Tongue (tissue), 2 donors: ENCODE results near the gene LSG1. TPM values are rescaled to one million over a fixed set of nuclear protein-coding genes. Genes with fewer than 3 reads are reported as not detected.
"Not testable (repeated sequence)": the region's sequence is repeated elsewhere in the genome, so short reads cannot be mapped to it uniquely, and the experiment has no call there.

Experiments
- DNase-seq: peaks from one replicate; pipeline ENCODE4 v3.0.0-alpha.2; 2015
- total RNA-seq: library from RNA; depleted of rRNA; stranded (reverse); fragments of >200 nt; gene quantifications from one replicate; pipeline ENCODE4 v1.2.3, GENCODE V29; 2014

LSG1 gene
- total RNA-seq, 1 donor from 2014 or later: 31.9 TPM

DNA sequence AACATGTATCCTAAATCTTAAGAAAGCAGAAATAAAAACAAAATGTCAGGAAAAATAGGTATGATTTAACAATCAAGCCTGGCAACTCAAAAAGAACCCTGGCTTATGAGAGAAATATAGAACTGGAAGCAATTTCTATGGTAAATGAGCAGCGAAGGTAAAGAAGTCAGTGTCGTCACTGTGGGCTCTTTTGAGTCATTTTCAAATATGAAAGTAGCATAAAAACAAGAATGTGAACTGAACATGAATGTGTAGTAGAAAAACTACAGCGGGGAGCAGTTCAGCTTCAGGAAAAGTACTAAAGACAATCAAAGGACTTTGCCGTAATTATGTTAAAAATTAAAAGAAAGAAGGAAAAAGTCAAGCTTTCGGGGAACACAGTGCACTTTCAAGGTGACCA is 17.5 kb downstream of the LSG1 start:
- DNase-seq: no peak

DNA sequence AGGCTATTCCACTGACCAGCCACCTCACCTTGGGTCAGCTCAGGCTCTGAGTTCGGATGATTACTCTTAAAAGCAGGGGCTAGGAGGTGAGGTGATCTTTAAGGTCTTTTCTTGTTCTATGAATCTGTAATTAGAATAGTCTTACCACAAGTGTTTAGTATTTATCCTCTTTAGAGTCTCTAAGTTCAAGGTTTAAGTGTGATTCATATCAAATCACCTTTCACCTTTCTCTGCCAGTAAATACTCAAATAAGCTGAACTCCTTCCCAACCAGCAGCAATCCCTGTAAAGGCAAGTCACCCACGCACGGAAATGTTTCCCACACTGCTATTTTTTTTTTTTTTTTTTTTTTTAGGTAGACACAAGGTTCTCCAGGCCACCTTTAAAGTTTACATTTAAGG is 24.2 kb downstream of the LSG1 start:
- no peak for DNase-seq

DNA sequence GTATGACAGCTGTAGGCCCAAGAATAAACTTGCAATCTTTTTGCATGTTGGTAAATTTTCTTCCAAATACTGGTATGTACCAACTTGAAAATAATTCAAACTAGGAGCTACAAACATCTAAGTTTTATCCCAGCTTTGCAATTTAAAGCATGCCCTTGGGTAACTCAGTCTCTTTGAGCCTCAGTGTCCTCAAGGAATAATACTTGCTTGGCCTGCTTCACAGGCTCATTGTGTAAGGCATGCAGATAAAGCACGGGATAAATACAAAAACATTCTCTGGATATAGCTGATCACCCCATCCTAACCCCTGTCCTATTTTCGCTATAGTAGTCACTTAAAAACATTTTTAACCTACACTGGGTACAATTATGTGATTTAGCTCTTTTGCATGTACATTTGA is 29.2 kb downstream of the LSG1 start:
- DNase-seq: no peak

DNA sequence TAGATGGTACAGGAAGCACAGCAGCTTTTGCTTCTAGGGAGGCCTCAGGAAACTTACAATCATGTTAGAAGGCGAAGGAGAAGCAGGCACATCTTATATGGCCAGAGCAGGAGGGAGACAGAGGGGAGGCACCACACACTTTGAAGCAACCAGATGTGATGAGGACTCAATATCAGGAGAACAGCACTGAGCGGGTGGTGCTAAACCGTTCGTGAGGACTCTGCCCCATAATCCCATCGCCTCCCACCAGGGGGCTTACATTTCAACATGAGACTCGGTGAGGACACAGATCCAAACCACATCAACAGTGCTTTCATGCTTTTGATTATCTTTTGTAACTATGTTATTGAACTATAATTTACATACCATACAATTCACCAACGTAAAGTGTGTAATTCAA is 31.2 kb downstream of the LSG1 start:
- DNase-seq: no peak

DNA sequence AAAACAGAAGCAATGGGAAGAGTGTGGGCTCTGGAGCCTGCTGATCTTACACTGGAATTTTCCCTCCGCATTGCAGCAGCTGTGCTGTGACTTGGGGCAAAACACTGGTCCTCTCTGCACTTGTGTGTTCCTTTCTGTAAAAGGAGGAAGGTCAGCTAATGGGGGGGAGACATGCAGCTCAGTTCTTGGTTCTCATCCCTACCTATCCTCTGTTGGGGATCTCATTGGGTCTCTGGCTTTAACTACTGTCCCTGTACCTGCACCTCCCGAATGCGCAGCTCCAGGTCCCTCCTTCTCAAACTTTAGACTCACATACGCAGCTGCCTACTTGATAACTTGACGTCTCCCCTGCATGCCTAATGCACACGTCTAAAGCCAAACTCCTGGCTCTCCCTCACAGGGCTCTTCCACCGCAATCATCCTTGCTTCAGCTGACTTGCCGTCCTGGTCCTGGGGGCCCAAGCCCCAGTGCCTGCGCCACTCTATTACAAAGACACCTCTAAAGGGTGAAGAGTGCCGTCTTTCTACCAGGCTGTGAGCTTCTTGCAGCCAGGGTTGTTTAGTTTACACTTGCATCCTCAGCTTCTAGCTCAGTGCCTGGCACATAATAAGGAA is 32.9 kb downstream of the LSG1 start:
- DNase-seq: no peak

DNA sequence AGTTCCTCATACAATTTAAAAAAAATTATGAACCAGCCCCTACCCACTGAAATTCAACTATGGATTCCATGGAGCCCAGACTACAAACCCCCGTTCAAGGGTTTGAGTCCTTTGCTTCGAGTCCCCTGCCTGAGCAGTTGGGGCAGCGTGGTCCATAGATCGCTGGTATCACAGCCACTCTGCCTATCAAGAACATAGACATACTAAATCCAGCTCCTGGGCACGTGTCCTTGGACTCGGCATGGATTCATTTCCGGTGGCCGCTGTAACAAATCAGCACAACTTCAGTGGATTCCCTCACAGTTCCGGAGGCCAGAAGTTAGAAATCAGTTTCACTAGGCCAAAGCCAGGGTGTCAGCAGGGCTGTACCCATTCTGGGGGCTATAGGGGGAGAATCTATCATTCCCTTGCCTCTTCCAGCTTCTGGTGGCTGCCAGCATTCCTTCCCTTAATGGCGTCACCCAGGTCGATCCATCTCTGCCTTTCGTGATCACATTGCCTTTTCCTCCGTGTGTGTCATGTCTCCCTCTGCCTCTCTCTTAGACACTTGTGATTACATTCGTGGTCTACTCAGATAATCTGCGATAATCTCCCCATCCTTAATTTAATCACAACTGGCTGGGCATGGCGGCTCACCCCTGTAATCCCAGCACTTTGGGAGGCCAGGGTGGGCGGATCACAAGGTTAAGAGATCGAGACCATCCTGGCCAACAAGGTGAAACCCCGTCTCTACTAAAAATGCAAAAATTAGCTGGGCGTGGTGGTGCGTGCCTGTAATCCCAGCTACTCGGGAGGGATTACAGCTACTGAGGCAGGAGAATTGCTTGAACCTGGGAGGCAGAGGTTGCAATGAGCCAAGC is 34.2 kb downstream of the LSG1 start:
- no peak for DNase-seq

DNA sequence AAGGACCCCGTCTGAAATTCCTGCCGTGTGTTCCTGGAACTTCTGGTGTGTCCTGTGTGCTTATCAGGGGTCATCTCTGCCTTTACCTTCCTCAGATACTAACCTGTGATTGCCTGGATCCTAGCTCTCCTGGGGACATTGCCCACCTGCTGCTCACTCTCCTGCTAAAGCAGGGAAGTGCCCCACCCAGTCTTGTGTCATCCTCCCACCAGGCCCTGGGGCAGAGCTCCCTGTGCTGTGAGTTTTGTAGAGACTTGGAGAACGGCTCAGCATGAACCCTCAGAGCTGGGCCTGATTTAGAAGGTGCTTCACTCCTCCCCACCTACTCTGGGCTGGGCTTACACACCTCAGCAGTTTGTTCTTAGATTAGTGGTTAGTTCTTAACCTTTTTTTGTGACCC is 34.9 kb downstream of the LSG1 start:
- no peak for DNase-seq

DNA sequence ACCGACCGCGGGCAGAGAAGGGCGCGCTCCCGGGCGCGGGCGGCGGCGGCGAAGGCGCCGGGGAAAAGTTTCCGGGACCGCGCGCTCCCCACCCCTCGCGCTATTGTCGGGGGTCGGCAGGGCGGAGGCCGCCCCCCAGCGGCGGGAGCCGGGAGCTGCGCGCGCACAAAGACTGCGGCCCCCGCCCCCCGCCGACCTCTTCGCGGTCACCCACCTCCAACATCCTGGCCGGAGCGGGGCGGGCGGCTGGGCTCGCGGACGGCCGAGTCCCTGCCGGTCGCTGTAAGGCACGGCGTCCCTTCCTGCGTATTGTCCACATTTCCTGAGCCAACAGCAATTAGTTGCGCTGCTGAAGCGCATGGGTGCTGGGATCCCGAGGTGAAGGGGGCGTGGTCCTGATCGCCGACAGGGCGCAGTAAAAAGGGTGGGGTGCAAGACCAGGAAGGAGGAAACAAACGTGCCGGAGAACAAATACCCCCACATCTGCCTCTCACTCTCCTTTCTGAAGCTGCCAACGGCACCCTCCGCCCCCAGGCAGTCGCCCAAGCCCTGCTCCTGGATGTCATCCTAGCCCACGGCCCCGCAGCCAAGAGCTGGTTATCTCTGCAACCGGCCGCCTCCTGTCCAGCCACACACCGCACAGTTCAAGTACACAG is 38.5 kb downstream of the LSG1 start, which contains the start of gene TMEM44:
TSS of gene TMEM44 (minus strand) at position 71 of the 656 bp plus-strand sequence. CDS start 204 bp downstream, outside the sequence.
- peak; percentile 85 for DNase-seq

DNA sequence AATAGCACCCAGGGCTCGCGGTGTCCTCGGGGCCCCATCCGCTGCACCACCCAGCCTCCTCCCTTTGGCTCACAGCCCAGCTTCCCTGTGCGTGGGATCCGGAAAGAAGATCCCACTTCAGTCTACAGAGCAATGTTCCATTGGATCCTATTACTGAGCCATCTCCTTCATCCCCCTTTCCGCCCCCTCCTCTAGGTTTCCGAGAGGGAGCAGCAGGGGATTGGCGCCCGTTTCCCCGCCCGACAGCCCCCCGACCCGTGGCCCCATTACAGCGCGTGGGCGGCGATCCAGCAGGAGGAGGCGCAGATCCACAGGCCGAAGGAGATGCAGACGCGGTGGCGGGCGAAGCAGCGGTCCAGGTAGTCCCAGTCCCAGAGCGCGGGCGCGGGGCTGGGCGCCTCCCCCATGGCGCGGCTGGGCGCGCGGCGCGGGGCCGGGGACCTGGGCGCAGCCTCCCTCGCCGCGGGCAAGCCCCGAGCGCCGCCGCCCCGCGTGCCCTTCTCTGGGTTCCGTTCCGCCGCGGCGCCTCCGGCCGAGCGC is 39.1 kb downstream of the LSG1 start:
- DNase-seq: peak; percentile 70

DNA sequence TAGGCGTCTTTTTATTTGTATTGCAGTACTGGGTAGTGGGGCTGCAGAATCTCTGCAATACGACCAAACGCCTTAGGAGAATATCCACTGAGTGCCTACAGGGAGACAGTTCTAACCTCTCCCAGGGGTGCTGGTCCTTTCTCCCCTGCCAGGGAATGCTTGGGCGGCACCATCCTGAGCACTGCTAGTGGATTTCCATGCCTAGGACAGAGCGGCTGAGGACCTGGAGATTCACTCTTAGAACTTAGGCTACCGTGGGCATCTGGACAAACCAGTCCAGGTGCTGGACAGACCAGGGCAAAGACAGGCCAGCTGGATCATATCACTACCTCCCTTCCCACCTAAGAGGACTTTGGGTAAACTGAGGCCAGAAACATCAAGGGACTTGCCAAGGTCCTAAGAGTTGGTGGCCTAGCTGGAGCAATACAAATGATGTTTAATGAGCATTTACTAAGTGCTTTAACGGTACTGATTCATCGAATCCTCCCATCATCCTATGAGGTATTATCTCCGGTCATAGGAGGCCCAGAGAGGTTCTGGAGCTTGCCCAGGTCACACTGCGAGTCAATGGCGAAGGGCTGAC is 39.7 kb downstream of the LSG1 start:
- no peak for DNase-seq

DNA sequence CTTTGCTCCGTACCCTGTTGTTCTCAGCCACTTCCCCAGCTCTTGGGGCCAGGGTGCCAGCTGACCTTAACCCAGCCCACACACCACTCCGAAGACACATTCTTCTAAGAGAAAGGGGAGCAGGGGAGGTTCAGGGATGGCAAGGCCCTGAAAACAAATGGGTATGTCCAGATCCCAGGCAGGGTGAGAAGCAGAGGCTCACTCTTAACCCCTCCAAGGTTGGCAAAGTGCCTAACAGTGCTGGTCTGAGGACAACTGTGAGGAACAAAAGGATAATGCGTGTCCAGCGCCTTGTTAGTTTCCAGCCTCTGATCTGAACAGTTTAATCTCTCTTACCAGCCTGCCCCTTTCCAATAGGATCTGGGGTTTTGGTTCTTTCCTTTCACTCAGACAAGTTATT is 40.3 kb downstream of the LSG1 start:
- no peak for DNase-seq

DNA sequence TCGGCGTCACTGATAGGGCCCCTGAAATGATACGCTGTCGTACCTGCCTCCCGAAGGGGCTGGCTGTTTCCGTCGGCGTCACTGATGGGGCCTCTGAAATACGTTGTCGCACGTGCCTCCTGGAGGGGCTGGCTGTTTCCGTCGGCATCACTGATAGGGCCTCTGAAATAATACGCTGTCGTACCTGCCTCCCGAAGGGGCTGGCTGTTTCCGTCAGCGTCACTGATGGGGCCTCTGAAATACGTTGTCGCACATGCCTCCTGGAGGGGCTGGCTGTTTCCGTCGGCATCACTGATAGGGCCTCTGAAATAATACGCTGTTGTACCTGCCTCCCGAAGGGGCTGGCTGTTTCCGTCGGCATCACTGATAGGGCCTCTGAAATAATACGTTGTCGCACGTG is 41.3 kb downstream of the LSG1 start:
- DNase-seq: not testable (repeated sequence)

DNA sequence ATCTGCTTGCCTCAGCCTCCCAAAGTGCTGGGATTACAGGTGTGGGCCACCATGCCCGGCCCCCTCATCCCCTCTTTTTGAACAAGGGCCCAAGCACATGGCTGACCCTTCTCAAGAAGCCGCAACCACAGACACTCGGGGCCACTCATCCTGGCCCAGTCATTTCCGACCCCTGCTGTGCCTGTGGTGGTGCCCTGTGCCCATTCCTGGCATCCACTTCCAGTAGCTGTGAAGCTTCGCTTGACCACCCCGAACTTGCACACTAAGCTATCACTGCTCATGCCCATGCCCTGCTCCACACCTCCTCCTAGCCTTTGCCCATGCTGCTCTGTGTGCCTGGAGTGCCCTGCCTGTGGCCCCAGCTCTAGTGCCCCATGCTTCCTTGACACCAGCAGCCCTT is 47.0 kb downstream of the LSG1 start:
- DNase-seq: no peak

DNA sequence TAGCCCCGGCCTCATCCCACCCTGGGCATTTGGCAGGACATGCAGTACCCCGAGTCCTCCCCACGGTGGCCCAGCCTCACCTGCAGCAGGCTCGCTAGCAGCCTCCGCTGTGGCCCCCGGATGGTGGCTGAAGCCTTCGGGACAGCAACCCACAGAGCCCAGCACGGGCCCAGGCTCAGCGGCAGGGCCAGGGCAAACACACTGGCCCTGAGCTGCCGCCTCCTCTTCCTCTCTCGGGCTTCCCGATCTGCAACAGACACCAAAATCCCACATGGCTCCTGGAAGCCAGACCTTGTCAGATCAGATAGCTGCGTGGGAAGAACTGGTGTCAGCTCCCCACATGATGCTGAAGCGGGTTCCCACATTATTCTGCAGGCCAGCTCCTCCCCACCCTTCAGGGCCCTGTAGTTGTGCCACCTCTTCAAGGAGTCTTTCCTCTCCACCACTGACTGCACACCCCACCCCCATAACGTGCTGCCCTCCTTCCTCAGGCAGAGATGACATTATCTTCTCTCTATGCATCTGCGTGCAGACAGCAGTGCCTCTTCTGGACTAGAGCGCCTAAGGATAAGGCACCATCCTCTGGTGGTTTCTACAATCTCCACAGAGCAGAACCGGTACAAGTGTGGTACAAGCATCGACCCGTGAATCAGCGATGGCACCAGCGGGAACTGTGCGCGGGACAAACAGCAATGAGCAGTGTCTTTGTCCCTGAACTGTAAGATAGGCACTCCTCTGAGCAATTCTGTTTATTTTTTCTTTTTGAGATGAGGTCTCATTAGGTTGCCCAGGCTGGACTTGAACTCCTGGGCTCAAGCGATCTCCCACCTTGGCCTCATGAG is 48.3 kb downstream of the LSG1 start:
- no peak for DNase-seq

DNA sequence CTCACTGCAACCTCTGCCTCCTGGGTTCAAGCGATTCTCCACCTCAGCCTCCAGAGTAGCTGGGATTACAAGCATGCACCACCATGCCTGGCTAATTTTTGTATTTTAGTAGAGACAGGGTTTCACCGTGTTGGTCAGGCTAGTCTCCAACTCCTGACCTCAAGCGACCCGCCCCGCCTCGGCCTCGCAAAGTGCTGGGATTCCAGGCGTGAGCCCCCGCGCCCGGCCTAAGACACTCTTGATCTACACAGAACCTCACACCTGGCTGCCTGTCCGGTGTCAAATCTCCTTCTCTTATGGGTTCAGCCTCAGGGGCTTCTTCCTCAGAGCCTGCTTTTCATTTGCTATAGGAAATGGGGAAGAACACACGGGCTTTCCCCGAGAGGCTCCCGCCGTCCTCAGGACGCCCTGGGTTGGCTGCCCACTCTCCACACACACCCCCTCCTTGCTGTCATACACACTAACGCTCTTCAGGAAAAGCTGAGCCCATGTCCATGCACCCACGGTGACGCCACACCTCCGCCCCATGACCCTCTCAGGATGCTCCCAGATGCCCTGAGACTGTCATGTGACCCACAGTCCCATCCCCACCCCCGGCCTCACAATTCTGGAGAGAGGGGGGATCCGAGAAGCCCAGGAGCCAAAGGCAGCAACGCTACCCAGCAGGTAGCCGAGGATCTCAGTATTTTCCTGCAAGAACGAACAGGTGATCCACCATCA is 49.2 kb downstream of the LSG1 start:
- no peak for DNase-seq

DNA sequence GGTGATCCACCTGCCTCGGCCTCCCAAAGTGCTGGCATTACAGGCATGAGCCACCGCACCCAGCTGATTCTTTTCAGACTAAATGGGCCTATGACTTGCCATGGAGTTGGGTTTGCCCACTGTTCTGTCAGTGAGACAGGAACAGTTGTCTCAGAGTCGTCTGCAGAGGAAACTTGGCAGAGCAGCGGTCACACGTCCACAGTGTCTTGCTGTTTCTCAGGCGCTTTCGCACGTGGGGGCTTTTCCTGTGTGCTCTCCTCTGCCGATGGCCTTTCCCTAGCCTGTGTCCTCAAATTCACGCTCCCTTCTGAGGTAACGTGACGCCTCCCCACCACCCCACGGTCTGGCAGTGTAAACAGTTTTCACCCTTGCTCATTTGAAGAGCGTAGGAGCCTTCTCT is 50.0 kb downstream of the LSG1 start:
- DNase-seq: no peak

DNA sequence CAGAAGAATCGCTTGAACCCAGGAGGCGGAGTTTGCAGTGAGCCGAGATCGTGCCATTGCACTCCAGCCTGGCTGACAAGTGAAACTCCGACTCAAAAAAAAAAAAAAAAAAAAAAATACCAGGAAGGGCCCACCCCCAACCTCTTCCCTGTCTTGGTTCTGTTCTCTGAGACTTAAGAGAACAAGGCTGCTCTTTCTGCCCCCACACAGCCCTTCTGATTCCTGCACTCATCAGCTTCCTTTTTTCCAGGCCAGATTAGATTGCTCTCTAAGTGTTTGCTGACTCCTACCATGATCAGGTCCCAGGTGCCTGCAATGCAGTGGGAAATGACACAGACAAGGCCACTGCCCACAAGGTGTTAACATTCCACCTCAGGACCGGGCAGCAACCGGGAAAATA is 51.8 kb downstream of the LSG1 start:
- no peak for DNase-seq

DNA sequence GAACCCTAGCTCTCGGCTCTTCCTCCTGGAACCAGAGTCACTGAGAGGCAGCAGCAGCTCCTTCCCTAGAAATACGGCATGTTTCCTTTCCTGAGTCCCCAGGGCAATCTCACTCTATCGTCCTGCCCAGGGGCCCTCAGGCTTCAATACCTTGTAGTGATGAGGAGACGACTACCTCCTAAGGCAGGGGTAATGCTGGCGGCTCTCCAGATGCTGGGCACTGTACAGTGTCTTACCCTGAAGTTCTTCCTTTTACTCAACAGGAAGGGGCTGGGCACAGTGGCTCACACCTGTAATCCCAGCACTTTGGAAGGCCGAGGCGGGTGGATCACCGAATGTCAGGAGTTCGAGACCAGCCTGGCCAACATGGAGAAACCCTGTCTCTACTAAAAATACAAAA is 52.2 kb downstream of the LSG1 start:
- no peak for DNase-seq

DNA sequence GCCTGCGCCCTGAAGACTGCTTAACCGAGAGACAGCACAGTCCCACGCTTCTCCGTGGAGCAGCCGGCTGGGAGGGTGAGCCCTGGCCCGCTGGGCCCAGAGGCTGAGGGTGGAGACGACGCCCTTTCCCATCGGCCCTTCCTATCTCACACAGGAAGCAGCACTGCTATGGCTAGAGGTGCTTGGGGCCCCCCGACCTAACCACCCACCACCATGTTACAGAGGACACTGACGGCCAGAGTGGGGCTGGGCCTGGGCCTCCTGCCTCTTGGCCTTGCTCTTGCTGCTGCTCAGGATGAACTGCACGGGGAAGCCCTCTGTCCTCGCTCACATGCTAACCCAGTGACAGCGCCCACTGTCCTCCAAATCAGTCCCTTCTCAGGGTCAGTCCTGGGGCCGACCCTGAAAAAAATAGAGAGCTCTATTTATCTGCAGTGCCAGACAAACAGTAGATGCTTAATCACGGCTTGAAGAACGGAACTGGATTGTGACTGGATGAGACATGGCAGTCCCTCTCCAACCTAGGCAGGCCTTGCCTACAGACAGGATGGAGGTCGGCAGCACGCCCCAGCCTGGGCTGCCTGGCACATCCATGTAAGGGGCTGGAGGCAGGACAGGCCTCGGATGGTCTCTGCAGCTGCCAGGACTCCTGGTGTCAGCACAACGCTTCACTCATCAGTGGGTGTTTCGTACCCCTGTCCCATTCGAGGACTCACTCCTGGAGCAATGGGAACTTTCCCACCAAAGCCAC is 53.0 kb downstream of the LSG1 start:
- no peak for DNase-seq

DNA sequence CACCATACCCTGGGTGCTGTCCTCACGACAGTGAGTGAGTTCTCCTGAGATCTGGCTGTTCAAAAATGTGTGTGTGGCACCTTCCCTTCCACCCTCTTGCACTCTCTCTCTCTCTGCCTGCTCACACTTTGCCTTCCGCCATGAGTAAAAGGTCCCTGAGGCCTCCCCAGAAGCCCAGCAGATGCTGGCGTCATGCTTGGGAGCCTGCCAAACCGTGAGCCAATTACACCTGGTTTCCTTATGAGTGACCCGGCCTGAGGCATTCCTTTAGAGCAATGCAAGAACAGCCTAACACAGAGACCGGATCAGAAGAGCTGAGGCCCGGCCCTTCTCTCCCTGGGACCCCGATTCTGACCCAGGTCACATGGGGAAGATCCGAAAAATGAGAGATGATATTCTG is 54.2 kb downstream of the LSG1 start:
- DNase-seq: peak; percentile 37
